ENCODE data around the gene CNTN4. TPM values are rescaled to one million over a fixed set of nuclear protein-coding genes. Genes with fewer than 3 reads are reported as not detected.
A peak's percentile ranks its signal among the peaks of the same experiment; 100 is the strongest.

The CNTN4 gene
- total RNA-seq, 6 donors from 2014 or later, result 1.0 to 13.5 (median 6.3) TPM

GRCh38 chr3:2391896-2392295, 293.2 kb downstream of the CNTN4 start:
- H3K4me3 ChIP-seq, result no peak overlapping the region
- no peak for DNase-seq
- WGBS, 2 donors, result 77 to 80% methylated on average over 4 of the region's 4 CpGs
- H3K4me1 ChIP-seq, result no peaks in the 10 kb centered on the region
- ATAC-seq (ENCODE audit: low FRiP score in 2 of 2), result no peak
- no peaks in the 10 kb centered on the region for H3K27me3 ChIP-seq
- no peaks in the 10 kb centered on the region for H3K36me3 ChIP-seq
- TF ChIP-seq EP300 (IDR thresholded peaks at IDR 0.05) (no peak), CTCF (IDR thresholded peaks at IDR 0.05) (no peak), POLR2A (IDR thresholded peaks at IDR 0.05) (no peak), POLR2AphosphoS5 (IDR thresholded peaks at IDR 0.05) (no peak)
- no peaks in the 10 kb centered on the region for H3K9me3 ChIP-seq
- H3K27ac ChIP-seq, result no peak overlapping the region

- TF ChIP-seq EP300 (IDR thresholded peaks at IDR 0.05), result no peak
- TF ChIP-seq POLR2AphosphoS5 (IDR thresholded peaks at IDR 0.05), result no peak
- no peak for TF ChIP-seq CTCF (IDR thresholded peaks at IDR 0.05)
- no peak for TF ChIP-seq POLR2A (IDR thresholded peaks at IDR 0.05)
- Histone ChIP-seq H3K36me3 (no peaks in the 10 kb centered on the region), H3K27ac (no peak overlapping the region), H3K4me3 (no peak overlapping the region), H3K4me1 (no peaks in the 10 kb centered on the region), H3K9me3 (no peaks in the 10 kb centered on the region), H3K27me3 (no peaks in the 10 kb centered on the region)
- ATAC-seq (ENCODE audit: low FRiP score in 2 of 2) (no peak), DNase-seq (no peak)
- WGBS, 2 donors, result 81 to 86% methylated on average over 3 of the region's 3 CpGs
These were observed 294.3 kb downstream of the CNTN4 start for GRCh38 chr3:2392981-2393380.

- Histone ChIP-seq H3K36me3 (no peaks in the 10 kb centered on the region), H3K4me1 (peaks cover 0 to 2% (median 0%) of the 10 kb centered on the region in 4 donors), H3K4me3 (no peak overlapping the region), H3K27me3 (no peaks in the 10 kb centered on the region), H3K9me3 (no peaks in the 10 kb centered on the region), H3K27ac (no peak overlapping the region)
- WGBS, 2 donors, result 81 to 93% methylated on average over 1 of the region's 1 CpG
- TF ChIP-seq POLR2AphosphoS5 (IDR thresholded peaks at IDR 0.05), result no peak
- TF ChIP-seq CTCF (IDR thresholded peaks at IDR 0.05), result no peak
- no peak for TF ChIP-seq POLR2A (IDR thresholded peaks at IDR 0.05)
- TF ChIP-seq EP300 (IDR thresholded peaks at IDR 0.05), result no peak
- DNase-seq (no peak), ATAC-seq (ENCODE audit: low FRiP score in 2 of 2) (no peak)
These were observed 316.4 kb downstream of the CNTN4 start for GRCh38 chr3:2415083-2415482.

GRCh38 chr3:2420919-2421318, 322.3 kb downstream of the CNTN4 start:
- WGBS, 2 donors, result 39 to 65% methylated on average over 3 of the region's 3 CpGs
- ATAC-seq (ENCODE audit: low FRiP score in 2 of 2) (peak; percentile 70 to 96), DNase-seq (peak in 1 of 2 donors; percentile 79)
- H3K4me1 ChIP-seq, result peaks cover 0 to 7% (median 0%) of the 10 kb centered on the region in 4 donors
- no peaks in the 10 kb centered on the region for H3K27me3 ChIP-seq
- no peak overlapping the region for H3K4me3 ChIP-seq
- TF ChIP-seq EP300 (IDR thresholded peaks at IDR 0.05) (peak in 3 of 4 donors; percentile 38 to 89 (median 43)), POLR2A (IDR thresholded peaks at IDR 0.05) (no peak), CTCF (IDR thresholded peaks at IDR 0.05) (no peak), POLR2AphosphoS5 (IDR thresholded peaks at IDR 0.05) (peak in 1 of 2 donors; percentile 28)
- no peaks in the 10 kb centered on the region for H3K9me3 ChIP-seq
- H3K27ac ChIP-seq, result peak overlapping the region in 3 of 4 donors; percentile 35 to 80 (median 77)
- H3K36me3 ChIP-seq, result no peaks in the 10 kb centered on the region

- no peak for ATAC-seq (ENCODE audit: low FRiP score in 2 of 2)
- DNase-seq, result no peak
- H3K36me3 ChIP-seq, result no peaks in the 10 kb centered on the region
- no peaks in the 10 kb centered on the region for H3K27me3 ChIP-seq
- no peak overlapping the region for H3K4me3 ChIP-seq
- no peak overlapping the region for H3K27ac ChIP-seq
- WGBS, 2 donors, result 62 to 76% methylated on average over 3 of the region's 3 CpGs
- H3K4me1 ChIP-seq, result peaks cover 0 to 7% (median 0%) of the 10 kb centered on the region in 4 donors
- no peak for TF ChIP-seq CTCF (IDR thresholded peaks at IDR 0.05)
- TF ChIP-seq POLR2A (IDR thresholded peaks at IDR 0.05), result no peak
- no peak for TF ChIP-seq EP300 (IDR thresholded peaks at IDR 0.05)
- no peak for TF ChIP-seq POLR2AphosphoS5 (IDR thresholded peaks at IDR 0.05)
- H3K9me3 ChIP-seq, result no peaks in the 10 kb centered on the region
These were observed 324.5 kb downstream of the CNTN4 start for GRCh38 chr3:2423143-2423542.

All from upper lobe of left lung (tissue), 6 donors.